ENCODE data around the gene PSMB2.

DNA sequence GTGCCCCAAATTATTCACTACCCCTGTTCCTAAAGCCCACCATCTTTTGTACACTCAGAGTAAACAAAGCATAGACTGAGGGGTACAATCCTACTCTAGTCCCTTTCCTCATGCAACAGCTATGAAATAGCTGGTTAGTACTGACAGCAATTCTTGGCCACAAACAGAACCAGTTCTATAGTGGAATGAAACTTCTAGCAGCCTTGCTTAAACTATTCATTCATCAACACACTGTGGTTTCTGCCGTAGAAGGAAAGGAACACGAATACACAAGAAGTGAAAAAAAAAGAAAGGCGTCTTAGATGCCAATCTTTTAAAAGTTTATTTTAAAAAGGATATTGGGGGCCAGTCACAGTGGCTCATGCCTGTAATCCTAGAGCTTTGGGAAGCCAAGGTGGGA lies 9.9 kb downstream of the PSMB2 start:
- TF ChIP-seq CTCF (IDR thresholded peaks at IDR 0.05; ENCODE audit: low read length) (no peak), EZH2 (IDR thresholded peaks at IDR 0.05; ENCODE audit: borderline replicate concordance, low read length) (no peak)

Data from OCI-LY1 (cell line).